Measurements from ENCODE around the gene IFT20.
"Not testable (repeated sequence)": the region's sequence is repeated elsewhere in the genome, so short reads cannot be mapped to it uniquely, and the experiment has no call there.

IFT20 gene

DNA sequence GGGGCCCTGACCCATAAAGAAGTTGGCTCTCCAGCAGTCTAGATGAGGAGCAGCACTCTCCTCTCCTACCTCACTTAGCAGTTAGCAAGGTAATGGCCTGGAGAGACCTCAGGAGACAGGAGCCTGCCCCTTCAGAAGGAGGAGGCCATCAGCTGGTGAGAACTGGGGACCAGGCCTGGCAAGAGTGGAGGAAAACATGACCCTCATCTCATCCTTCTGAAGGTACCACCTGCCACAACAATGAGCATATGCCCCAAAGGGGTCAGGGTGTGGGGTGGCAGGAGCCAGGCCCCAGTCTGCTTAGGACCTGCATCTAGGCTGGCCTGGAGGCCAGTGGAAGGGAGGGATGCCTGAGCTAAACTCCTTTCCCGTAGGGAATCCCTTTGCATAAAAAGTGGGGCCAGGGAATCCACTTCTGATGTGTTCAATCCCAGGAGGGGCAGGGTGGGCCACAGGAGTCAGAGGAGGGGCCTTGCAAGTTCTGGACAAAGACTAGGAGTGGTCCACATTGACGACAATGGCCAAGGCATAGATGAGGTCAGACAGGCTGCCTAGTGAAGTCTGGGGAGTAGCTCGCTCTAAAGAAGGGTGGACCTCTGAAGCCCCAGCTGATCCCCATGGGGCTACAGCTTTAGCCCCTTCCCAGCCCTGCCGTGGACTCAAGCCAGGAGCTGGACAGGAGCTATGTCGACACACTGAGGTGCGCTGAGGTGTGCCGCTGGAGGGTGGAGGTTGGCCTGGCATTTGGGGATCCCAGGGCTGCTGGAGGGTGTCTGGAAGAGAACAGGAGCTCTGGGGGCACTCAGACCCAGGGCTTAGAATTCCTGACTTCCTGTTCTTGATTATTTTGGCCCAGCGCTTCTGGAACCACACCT is 28.7 kb upstream of the IFT20 start:
- no peak for DNase-seq (ENCODE audit: low read depth)

DNA sequence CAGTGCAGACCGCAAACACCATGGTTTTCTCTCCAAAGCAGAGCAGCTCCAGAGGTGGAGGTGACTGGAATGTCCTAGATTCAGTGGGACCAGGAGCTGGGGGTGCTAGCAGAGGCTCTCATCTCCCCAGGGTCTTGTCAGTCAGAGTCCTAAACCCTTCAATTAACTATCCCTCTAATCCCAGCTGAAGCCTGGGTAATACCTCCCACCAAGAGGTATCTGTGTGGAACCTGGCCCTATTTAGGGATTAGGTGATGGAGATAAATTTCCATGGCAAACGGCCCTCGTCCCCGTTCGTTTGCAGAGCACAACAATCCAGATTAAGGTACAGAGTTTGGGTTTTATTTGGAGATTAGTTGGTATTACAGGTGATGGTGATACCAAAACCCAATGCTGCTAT is 27.9 kb upstream of the IFT20 start:
- DNase-seq (ENCODE audit: low read depth), result no peak

DNA sequence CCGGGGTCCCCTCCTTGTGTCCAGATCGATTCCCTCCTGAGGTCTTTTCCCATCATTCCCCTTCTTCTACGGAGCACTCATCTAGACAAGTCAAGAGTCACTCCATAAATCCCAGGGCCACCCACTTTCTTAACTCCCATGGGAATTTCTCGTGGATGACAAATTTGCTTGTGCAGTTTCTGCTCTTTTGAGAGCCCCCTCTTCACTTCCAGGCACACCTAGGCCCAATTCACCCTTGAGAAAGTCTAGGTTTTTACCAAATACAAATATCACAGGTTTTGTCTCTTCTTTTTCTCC is 22.6 kb upstream of the IFT20 start:
- no peak for DNase-seq (ENCODE audit: low read depth)

DNA sequence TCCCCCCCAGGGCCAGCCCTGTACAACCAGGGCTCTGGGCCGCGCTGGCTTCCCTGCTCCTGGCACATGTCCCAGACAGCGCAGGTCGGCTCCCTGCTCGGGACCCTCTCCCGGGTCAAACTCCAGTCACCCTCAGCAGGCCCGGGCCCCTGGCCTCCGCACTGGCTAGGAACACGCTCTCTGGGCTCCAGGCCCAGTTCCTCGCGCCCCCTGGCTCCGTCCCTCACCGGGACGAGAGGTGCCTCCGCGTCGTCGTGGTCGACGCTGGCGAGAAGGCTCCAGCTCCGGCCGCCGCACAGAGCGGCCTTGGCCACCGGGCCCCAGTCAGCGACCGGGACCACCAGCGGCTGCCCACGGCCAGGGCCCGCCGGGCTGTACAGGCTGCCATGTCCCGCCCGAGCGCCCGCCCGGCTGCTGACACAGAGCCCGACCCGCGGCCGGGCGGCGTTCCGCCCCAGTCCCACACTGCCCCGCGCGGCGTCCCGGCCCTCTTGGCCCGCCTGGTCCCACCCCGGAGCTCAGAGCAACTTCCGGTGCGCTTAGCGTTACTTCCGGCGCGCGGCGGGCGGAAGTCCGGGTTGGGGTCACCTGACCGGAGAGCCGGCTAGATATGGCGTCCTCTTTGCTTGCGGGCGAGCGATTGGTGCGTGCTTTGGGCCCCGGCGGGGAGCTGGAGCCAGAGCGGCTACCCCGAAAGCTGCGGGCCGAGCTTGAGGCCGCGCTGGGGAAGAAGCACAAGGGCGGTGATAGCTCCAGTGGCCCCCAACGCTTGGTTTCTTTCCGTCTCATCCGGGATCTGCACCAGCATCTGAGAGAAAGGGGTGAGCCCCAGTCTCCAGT is 22.0 kb upstream of the IFT20 start, which contains the start of gene POLDIP2:
TSS of gene POLDIP2 (minus strand) at position 467 of the 840 bp plus-strand sequence. CDS start at position 388, 79 bp downstream.
- DNase-seq (ENCODE audit: low read depth), result peak; percentile 95

DNA sequence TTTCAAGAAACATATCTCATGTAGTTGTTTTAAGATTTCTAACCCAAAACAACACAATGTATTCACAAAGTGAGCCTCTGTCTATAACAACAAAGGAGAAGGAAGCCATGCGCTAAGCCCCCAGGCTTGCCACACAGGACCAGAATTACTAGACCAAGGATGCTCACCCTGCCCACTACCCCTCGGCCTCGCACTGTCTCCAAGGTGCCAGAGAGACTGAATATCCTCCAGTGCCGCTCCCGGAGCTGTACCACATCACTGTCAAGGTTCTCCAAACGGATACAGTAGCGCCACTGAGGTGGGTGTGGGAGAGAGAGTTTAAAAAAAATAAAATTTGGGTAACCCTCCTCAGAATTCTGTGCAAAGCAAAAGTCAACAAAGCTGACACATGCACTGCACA is 15.0 kb upstream of the IFT20 start:
- DNase-seq (ENCODE audit: low read depth), result no peak

DNA sequence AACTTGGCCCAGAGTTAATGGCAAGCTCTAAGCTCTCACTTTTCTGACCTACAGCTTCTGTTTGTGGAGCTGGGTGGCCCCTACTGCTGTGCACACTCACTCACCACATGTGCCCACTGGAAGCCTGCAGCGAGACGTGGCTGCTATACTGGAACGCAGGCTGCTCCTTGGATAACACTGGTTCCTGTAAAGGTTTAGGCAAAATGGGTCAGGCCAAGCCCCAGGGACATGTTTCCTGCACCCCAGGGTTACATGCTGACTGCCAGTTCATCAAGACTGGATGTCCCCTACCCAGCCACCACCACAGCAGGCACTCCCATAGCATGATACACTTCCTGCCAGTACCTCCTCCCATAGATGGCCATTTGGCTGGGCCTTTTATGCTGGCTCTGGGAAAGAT is 13.7 kb upstream of the IFT20 start:
- DNase-seq (ENCODE audit: low read depth), result no peak

DNA sequence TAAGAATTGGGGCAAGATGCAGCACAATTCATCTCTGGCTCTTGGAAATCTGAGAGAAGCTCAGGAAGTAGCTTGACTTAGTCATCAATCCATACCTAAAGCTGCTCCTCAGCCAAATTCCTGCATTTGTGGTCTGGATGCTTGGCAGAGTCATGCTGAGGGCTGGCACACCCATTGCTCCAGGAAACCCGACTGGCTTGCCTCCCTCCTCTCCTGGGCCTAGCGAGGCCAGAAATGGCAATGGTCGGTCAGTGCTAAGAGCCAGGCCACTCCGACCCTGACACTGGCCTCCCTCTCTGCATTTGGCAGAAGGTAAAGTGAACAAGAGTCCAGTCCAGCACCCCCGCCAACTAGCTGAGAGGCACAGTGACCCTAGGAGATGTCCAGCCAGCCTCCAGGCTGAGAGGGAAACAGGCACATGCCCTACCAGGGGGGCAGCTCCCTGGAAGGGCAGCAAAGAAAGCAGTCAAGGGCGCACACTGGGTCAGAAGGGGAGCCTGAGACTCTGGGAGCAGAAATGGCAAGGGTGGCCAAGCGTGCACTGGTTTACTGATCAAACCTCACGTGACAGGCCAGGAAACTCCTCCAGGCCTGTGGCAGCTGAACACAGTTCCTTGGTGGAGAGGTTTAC is 12.1 kb upstream of the IFT20 start:
- no peak for DNase-seq (ENCODE audit: low read depth)

DNA sequence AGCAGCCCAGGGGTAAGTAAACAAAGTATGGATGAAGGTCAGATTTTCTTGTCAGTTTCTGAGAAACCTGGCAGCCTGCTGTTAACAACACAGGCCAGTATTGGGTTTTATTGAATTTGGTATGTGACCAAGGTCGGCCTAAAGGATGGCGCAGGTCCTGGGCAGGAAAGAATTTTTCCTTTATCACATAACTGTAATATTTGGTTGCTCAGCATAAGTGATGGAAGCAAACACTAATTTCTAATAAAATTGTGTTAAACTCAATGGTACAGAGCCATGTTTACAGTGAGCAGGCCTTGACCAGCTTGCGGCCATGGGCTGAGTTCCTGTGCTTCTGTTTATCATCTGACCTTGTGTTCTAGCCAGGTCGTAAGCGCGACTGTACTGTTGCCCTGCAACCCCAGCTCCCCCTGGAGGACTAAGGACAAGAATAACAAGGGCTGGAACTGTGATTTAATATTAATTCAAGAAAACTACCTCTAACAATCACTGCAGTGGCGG is 11.5 kb upstream of the IFT20 start:
- no peak for DNase-seq (ENCODE audit: low read depth)

DNA sequence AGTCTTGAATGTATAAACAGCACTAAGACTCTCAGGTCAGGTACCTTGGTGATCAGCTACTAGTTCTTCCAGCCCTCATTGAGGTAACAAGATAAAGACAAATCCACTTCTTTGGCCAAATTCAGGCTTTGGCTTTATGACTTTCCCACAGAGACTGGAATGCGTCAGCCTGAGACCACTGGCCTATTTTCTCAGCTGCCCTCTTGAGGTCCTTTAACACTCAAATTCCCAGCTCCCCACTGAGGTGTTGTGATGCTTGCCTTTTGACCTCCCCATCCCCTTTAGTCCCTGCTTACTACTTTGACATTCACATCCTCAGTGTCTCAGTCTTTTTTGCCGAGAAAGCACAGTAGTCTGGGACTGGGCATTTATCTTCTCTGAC is 10.9 kb upstream of the IFT20 start:
- no peak for DNase-seq (ENCODE audit: low read depth)

DNA sequence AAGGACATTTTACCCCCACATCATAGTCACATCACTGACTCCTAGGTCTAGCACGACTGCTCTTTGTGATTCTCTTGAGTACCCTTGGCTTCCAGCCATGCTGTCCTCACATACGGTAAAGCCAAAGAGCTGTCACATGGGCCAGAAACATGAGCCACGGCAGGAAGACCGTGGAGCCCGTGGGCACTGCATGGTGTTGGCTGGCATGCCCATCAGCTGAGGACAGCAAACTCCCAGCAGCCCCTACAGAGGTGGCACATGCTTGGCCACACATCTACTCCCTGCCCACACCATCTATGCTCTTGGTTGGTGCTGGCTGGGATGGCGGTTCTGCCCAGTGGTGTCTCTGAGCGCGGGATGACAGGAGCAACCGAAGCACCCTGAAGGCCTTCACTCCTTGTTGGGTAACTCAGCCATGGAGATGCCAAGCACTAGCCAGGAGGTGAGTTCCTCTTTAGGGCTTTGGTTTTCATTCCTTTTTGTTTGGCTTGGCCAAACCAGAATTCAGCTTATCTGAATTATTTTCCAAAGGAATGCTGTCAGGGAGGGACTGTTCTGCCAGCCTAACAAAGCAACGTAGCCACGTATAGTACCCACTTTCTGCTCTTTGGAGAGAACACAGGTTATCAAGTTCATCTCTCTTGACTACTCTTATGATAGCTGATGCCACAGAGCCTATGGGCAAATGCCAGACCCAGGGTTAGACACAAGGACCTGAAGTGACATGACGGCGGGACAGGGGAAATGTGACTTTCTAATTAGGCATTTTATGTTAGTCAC is 10.3 kb upstream of the IFT20 start:
- DNase-seq (ENCODE audit: low read depth), result no peak

DNA sequence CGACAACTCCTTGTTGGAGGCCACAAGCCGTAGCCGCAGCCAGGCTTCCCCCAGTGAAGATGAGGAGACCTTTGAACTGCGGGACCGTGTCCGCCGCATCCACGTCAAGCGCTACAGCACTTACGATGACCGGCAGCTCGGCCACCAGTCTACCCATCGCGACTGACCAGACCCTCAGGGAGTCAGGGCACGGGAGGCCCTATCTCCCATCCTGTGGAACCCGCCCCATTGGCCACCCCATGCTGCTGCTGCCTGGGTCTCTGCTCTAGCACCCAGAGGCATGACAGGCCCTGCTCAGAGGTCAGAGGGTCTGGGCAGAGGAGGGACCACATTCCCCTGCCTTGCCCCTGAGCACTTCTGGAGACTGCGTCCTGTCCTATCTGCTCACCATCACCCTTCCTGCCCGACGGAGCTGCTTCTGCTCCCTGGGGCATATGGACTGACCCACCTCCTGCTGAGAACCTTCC is 9.2 kb upstream of the IFT20 start:
- DNase-seq (ENCODE audit: low read depth), result no peak

DNA sequence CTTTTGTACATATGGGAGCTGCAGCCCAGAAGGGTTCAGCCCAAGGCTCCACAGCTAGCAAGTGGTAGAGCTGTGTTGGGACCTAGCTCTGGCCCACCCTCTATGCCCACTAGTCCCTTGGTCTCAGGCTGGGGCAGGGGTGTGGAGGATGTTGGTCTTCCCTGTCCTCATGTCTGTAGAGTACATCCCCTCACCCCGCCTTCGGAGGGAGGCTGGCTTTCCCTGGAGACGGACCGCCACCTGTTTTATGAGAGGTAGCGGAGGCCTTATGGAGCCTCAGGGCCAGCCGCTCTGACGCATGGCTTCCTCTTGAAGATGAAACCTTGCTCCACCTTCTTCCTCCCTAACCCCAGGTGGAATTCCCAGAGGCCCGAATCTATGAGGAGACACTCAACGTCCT is 8.7 kb upstream of the IFT20 start:
- DNase-seq (ENCODE audit: low read depth), result no peak

DNA sequence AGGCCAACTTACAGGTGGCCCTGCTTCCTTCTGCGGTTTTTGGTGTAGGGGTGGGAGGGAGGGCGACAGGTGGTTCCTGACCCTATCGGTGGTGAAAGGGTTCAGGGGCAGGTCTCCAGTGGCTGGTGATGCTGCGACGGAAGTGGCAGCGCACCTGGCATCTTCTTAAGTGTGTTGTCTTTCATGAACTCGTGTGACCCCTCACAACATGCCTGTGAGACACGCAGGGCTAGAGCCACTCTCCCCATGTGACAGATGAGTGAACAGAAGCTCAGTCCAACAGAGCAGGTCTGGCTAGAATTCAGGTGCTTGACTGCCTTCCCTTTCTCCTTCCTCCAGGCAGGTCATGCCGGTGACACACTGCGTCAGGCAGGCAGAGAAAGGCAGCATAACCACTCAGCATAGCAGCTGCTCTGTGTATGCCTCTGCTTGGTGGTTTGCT is 8.2 kb upstream of the IFT20 start:
- DNase-seq (ENCODE audit: low read depth), result no peak

DNA sequence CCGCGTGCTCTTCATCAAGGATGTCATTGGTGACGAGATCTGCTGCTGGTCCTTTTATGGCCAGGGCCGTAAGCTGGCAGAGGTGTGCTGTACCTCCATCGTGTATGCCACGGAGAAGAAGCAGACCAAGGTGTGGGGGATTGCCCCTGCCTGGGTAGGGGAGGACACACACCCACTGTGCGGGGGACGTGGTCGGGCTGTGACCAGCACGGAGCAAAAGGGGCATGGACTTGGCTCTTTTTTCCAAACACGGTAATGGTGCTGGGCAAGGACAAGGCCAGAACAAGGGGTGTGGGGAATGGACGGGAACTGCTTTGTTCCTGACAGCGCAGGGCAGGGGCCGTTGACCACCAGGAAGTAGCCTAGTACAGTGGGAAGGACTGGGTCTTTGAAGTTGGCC is 7.0 kb upstream of the IFT20 start:
- no peak for DNase-seq (ENCODE audit: low read depth)

DNA sequence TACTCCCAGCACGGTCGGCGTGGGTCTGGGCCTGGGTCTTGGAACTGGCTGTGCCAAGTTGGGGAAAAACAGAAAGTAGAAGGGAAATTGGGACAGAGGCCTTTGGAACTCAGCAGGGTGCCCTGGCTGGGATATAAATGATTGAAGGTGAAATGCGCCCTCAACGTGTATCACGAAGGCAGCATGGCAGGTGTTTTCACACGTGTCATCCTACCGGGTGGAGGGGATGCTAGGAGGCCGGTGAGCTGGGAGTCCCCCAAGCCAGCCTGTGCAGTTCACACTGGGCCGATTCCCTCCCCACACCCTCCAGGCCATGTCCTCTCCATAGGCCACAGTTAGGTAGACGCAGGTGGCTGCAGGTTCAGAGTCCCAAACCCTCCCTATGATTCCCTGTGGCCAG is 6.2 kb upstream of the IFT20 start:
- no peak for DNase-seq (ENCODE audit: low read depth)

DNA sequence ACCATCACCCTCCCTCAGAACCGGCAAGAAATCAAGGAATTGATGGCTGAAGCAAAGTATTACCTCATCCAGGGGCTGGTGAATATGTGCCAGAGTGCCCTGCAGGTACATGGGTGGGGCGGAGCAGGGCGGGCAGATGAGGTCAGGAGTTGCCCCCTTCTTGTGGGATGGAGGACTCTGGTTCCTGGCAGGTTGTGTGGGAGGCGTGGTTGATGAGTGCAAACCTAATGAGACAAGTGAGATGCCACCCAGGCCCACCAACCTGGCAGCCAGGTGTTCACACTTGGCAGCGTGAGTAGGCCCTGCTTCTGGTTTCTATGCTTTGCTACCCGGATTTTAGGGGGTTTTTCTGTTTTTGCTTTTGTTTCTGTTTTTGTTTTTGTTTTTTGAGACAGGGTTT is 5.1 kb upstream of the IFT20 start:
- no peak for DNase-seq (ENCODE audit: low read depth)

DNA sequence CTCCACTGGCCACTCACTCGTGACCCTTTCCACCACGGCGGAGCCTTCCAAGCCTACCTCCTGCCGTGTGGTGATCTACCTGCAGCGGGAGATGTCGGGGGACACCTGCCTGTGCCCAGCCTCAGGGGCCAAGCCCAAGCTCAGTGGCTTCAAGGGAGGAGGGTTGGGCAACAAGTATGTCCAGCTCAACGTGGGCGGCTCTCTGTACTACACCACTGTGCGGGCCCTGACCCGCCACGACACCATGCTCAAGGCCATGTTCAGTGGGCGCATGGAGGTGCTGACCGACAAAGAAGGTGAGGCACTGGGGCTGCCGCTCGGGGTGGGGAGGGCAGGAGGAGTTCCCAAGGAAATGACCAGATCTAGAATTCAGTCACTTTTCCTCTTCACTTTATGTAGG is 4.2 kb upstream of the IFT20 start:
- no peak for DNase-seq (ENCODE audit: low read depth)

DNA sequence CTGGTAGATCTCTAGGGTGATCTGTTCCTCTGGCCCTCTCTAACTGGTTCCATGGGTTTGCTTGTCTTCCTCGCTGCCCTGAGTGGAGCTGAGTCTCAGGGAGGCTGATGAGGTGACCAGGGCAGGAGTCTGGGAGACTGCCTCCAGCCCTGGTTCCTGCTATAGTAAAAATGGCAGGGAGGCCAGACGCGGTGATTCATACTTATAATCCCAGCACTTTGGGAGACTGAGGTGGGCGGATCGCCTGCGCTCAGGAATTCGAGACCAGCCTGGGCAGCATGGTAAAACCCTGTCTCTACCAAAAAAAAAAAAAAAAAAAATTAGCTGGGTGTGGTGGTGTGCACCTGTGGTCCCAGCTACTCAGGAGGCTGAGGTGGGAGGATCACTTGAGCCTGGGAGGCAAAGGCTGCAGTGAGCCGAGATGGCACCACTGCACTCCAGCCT is 3.5 kb upstream of the IFT20 start:
- DNase-seq (ENCODE audit: low read depth), result not testable (repeated sequence)

DNA sequence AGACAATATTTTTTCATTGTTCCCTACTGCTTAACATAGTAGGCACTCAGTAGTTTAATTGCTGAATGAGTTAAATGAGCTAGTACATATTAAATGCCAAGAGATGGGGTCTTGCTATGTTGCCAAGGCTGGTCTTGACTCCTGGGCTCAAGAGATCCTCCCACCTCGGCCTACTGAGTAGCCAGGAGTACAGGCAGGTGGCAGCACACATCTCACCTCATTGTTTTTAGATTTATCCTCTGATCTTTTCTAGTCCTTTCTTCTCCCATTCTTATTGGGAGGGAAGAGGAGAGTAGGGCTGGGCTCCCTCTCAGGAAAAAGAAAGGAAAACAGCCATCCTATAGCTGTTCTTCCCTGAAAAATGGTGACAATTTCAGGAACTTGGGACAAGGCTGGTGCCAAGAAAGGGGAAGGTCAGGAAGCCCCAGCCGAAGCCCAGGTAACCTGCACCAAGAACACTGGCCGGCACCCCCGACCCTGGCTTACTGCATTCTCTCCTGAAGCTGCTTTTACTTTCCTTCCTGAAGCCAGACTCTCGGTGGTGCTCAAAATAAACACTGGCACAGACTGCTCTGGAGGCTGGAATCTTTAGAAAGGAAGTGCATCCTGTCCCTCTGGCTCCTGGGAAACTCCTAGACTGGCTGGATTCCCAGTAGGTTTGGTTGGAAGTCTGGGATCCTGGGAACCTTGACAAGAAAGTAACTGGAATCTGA is 2.9 kb upstream of the IFT20 start:
- DNase-seq (ENCODE audit: low read depth), result no peak

DNA sequence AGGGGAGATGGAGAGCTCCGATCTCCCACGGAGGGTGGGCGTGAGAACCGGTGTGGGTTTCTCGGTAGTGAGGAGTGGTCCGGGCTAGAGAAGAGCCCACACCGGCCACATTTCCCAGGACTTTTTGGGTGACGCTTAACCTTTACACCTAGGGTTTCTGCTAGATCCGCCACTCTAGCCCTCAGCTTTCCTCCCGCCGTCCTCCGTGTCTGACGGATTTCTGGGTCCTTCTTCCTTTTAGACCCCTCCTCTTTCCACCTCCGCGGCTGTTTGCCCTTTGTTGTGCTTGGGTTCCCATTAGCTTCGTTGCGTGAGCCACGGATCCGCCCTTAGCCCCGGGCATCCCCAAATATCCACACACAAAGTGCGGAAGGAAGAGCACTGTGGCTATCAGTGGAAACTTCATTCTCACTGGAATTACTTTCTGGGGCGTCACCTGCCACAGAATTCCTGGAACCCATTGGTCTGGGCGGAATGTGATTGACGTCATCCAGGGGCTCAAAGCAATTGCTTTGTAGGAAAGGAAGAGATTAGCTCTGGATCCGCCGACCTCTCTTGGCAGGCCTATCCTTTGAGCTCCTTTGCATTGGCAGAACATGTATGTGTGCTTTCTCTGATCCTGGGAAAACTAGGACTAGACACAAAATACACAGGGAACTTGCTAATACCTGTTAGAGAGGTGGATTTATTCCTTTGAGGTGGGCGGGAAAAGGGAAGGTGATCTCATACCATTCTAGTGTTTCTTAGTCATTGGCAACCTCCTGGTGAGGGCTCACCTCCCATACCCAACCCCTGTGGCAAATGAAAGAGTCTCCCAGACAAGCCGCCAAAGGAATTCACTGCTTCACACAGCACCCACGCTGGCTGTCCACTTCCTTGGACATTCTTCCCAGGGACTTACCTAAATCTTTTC is 943 bp upstream of the IFT20 start:
- no peak for DNase-seq (ENCODE audit: low read depth)

Data from activated T-cell treated with anti-CD3 and anti-CD28 coated beads for 24 hours (primary cell).